ENCODE results near the gene VIPAS39. TPM values are rescaled to one million over a fixed set of nuclear protein-coding genes. Genes with fewer than 3 reads are reported as not detected.

Gene VIPAS39
- total RNA-seq, 1 experiment from 2014 or later, result 18.7 TPM

- no TSS peak for BruUV-seq (replicated peaks)
- TF ChIP-seq, protein P1, sequence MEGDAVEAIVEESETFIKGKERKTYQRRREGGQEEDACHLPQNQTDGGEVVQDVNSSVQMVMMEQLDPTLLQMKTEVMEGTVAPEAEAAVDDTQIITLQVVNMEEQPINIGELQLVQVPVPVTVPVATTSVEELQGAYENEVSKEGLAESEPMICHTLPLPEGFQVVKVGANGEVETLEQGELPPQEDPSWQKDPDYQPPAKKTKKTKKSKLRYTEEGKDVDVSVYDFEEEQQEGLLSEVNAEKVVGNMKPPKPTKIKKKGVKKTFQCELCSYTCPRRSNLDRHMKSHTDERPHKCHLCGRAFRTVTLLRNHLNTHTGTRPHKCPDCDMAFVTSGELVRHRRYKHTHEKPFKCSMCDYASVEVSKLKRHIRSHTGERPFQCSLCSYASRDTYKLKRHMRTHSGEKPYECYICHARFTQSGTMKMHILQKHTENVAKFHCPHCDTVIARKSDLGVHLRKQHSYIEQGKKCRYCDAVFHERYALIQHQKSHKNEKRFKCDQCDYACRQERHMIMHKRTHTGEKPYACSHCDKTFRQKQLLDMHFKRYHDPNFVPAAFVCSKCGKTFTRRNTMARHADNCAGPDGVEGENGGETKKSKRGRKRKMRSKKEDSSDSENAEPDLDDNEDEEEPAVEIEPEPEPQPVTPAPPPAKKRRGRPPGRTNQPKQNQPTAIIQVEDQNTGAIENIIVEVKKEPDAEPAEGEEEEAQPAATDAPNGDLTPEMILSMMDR (IDR thresholded peaks at IDR 0.05; ENCODE audit: unreplicated experiment), result no peak
- CTCF ChIA-PET, result interaction anchor here (6.2 kb wide), 1 partner anchor 94 kb away, joined by 74 read pairs; no protein-coding TSS in a partner anchor
- Mint-ChIP-seq H3K4me3 (ENCODE audit: unreplicated experiment) (peak overlapping the region; percentile 96), H3K27me3 (ENCODE audit: insufficient read depth, unreplicated experiment) (no peaks in the 10 kb centered on the region), H3K9me3 (ENCODE audit: unreplicated experiment) (no peaks in the 10 kb centered on the region), H3K36me3 (ENCODE audit: insufficient read depth, unreplicated experiment) (peaks cover 52% of the 10 kb centered on the region), H3K27ac (ENCODE audit: low read depth, unreplicated experiment) (peak overlapping the region; percentile 95), H3K4me1 (ENCODE audit: insufficient read depth, unreplicated experiment) (peaks cover 14% of the 10 kb centered on the region)
- no peak for DNase-seq (ENCODE audit: unreplicated experiment)
- intact Hi-C loops (cut with micrococcal nuclease), result loop anchor here (5.0 kb wide), 3 partner anchors 134 to 304 kb away; partner anchors contain the start of genes GSTZ1 and POMT2
- POLR2A ChIA-PET, result interaction anchor here (1.2 to 2.5 kb wide), 7 partner anchors 10 to 252 kb away, joined by 4 to 17 read pairs (median 7); partner anchors contain the start of genes ALKBH1, SAMD15, SLIRP and TMED8
These were observed 1.3 kb downstream of the VIPAS39 start for GRCh38 chr14:77455966-77456640.

DNA sequence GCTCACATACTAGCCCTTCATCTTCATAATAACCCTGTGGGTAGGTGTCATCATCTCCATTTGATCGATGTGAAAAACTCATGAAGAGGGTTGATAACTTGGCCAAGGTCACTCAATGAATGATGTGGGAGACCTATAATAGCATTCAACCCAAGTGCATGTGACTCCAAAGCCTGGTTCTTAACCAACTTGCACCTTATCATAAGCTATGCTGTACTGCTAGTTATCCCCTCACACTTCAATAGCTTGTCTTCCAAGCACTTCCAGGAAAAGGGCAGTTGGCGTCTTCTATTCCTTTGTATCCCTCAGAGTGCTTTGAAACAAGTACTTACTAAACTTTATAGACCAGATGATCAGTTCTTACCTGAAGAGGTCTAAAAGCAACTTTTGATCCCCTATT is 15.2 kb downstream of the VIPAS39 start:
- no peak overlapping the region for H3K4me3 Mint-ChIP-seq (ENCODE audit: unreplicated experiment)
- BruUV-seq (replicated peaks), result no TSS peak
- no peak overlapping the region for H3K27ac Mint-ChIP-seq (ENCODE audit: low read depth, unreplicated experiment)
- no peaks in the 10 kb centered on the region for H3K4me1 Mint-ChIP-seq (ENCODE audit: insufficient read depth, unreplicated experiment)
- TF ChIP-seq, protein P1 (IDR thresholded peaks at IDR 0.05; ENCODE audit: unreplicated experiment), result no peak
- intact Hi-C loops (cut with micrococcal nuclease), result no loop called here
- POLR2A ChIA-PET, result interaction anchor here (0.7 kb wide), 1 partner anchor 9 kb away, joined by 5 read pairs; no protein-coding TSS in a partner anchor
- H3K27me3 Mint-ChIP-seq (ENCODE audit: insufficient read depth, unreplicated experiment), result no peaks in the 10 kb centered on the region
- H3K9me3 Mint-ChIP-seq (ENCODE audit: unreplicated experiment), result no peaks in the 10 kb centered on the region
- CTCF ChIA-PET, result interaction anchor here (0.7 to 1.5 kb wide), 2 partner anchors 35 to 39 kb away, joined by 3 read pairs; no protein-coding TSS in a partner anchor
- H3K36me3 Mint-ChIP-seq (ENCODE audit: insufficient read depth, unreplicated experiment), result peaks cover 71% of the 10 kb centered on the region
- DNase-seq (ENCODE audit: unreplicated experiment), result no peak

GRCh38 chr14:77439861-77440260 is 17.5 kb downstream of the VIPAS39 start:
- intact Hi-C loops (cut with micrococcal nuclease), result no loop called here
- peaks cover 85% of the 10 kb centered on the region for H3K36me3 Mint-ChIP-seq (ENCODE audit: insufficient read depth, unreplicated experiment)

DNA sequence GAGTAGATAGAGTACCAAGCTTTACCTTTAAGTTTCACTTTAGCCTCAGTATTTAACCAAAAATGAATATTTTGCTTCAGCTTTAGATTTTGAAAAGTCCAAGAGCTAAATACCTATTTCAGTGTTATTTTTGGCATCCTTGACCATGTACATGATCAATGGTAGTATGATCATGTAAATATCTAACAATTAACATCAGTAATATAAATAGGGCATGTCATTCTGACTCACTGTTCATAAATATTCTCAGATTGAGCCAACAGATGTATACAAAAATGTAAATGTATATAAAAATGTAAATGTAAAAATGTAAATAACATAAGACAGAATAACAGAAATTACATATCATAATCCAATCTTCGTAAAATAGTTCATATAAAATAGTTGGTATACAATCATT is 18.8 kb downstream of the VIPAS39 start:
- no peak for DNase-seq (ENCODE audit: unreplicated experiment)
- H3K4me3 Mint-ChIP-seq (ENCODE audit: unreplicated experiment), result no peak overlapping the region
- no peak overlapping the region for H3K27ac Mint-ChIP-seq (ENCODE audit: low read depth, unreplicated experiment)
- H3K27me3 Mint-ChIP-seq (ENCODE audit: insufficient read depth, unreplicated experiment), result no peaks in the 10 kb centered on the region
- H3K36me3 Mint-ChIP-seq (ENCODE audit: insufficient read depth, unreplicated experiment), result peaks cover 90% of the 10 kb centered on the region
- H3K4me1 Mint-ChIP-seq (ENCODE audit: insufficient read depth, unreplicated experiment), result no peaks in the 10 kb centered on the region
- intact Hi-C loops (cut with micrococcal nuclease), result no loop called here
- H3K9me3 Mint-ChIP-seq (ENCODE audit: unreplicated experiment), result no peaks in the 10 kb centered on the region
- TF ChIP-seq, protein P1 (IDR thresholded peaks at IDR 0.05; ENCODE audit: unreplicated experiment), result no peak
- BruUV-seq (replicated peaks), result no TSS peak
- CTCF ChIA-PET, result interaction anchor here (0.6 to 1.1 kb wide), 2 partner anchors 10 to 38 kb away, joined by 3 read pairs; no protein-coding TSS in a partner anchor
- POLR2A ChIA-PET, result interaction anchor here (1.3 kb wide), 1 partner anchor 20 kb away, joined by 3 read pairs; no protein-coding TSS in a partner anchor

More at GRCh38 chr14:77439861-77440260, 17.5 kb downstream of the VIPAS39 start:
- Mint-ChIP-seq H3K27me3 (ENCODE audit: insufficient read depth, unreplicated experiment) (no peaks in the 10 kb centered on the region), H3K9me3 (ENCODE audit: unreplicated experiment) (no peaks in the 10 kb centered on the region), H3K4me3 (ENCODE audit: unreplicated experiment) (no peak overlapping the region), H3K27ac (ENCODE audit: low read depth, unreplicated experiment) (no peak overlapping the region), H3K4me1 (ENCODE audit: insufficient read depth, unreplicated experiment) (no peaks in the 10 kb centered on the region)
- ChIA-PET POLR2A (no interaction called here), CTCF (interaction anchor here (0.7 kb wide), 1 partner anchor 83 kb away, joined by 3 read pairs; no protein-coding TSS in a partner anchor)
- TF ChIP-seq, protein P1 (IDR thresholded peaks at IDR 0.05; ENCODE audit: unreplicated experiment), result no peak
- BruUV-seq (replicated peaks), result no TSS peak
- no peak for DNase-seq (ENCODE audit: unreplicated experiment)

Data from MCF 10A (cell line).